Naive thymus-derived CD8-positive, alpha-beta T cell (primary cell): ENCODE measurements around the gene RAB3IL1. TPM values are rescaled to one million over a fixed set of nuclear protein-coding genes. Genes with fewer than 3 reads are reported as not detected.
A peak's percentile ranks its signal among the peaks of the same experiment; 100 is the strongest.
"Not testable (repeated sequence)": the region's sequence is repeated elsewhere in the genome, so short reads cannot be mapped to it uniquely, and the experiment has no call there.

ENCODE experiments used
- ATAC-seq, 2 donors: fragments of 150-1000 bp; cut with Tn5 transposase in 1 of 2; sonication (Bioruptor Pico), chemical (Tn5 transposase) in 1 of 2; 1 replicate in 1 of 2; 2 replicates in 1 of 2; pipeline ENCODE4 v1.10.0; 2021; ENCODE audit warnings: mild to moderate bottlenecking in 2 of 2, moderate library complexity in 2 of 2
- POLR2A ChIA-PET: fragments of 350-600 bp; sonication (Branson Sonifier 250); formaldehyde crosslinking; loops from one replicate; lab custom pipeline; 2021; ENCODE audit warnings: antibody characterized with exemption; lab: Charles Lee
- DNase-seq, 10 donors: peaks; one replicate each; pipeline versions ENCODE4 v3.0.0 to v3.0.0-alpha.2; 2020 to 2022
- H3K27ac Mint-ChIP-seq, 10 donors: one replicate each; pipeline ENCODE4 v1.8.0; 2020 to 2022; ENCODE audit warnings: mild to moderate bottlenecking in 10 of 10, mixed read lengths in 10 of 10, moderate library complexity in 4 of 10, inconsistent platforms in 1 of 10
- H3K27me3 Mint-ChIP-seq, 5 donors: one replicate each; pipeline ENCODE4 v1.8.0; 2021 to 2022; ENCODE audit warnings: mixed read lengths in 5 of 5
- H3K36me3 Mint-ChIP-seq, 3 donors: one replicate each; pipeline ENCODE4 v1.8.0; 2020 to 2022; ENCODE audit warnings: mixed read lengths in 3 of 3, mild to moderate bottlenecking in 2 of 3, inconsistent platforms in 1 of 3
- H3K4me1 Mint-ChIP-seq, 4 donors: one replicate each; pipeline ENCODE4 v1.8.0; 2021 to 2022; ENCODE audit warnings: mixed read lengths in 4 of 4
- H3K4me3 Mint-ChIP-seq, 10 donors: one replicate each; pipeline ENCODE4 v1.8.0; 2020 to 2022; ENCODE audit warnings: mild to moderate bottlenecking in 10 of 10, mixed read lengths in 10 of 10, moderate library complexity in 6 of 10, inconsistent platforms in 1 of 10
- H3K9me3 Mint-ChIP-seq, 9 donors: one replicate each; pipeline ENCODE4 v1.8.0; 2020 to 2022; ENCODE audit warnings: mixed read lengths in 9 of 9, mild to moderate bottlenecking in 3 of 9, inconsistent platforms in 1 of 9, moderate library complexity in 1 of 9
- polyA plus RNA-seq, 3 donors: library from polyadenylated mRNA; unstranded; fragments of 300-500 nt; fragmentation: Illumina TruSeq; gene quantifications; one replicate each; pipeline ENCODE4 v1.2.3, GENCODE V29; 2021
- total RNA-seq, 8 experiments: library from RNA in 2 of 8; stranded (reverse) in 2 of 8; gene quantifications; one replicate each; pipeline ENCODE4 v1.2.3 and lab custom pipeline; 2021 to 2026

The RAB3IL1 gene
- total and polyA plus RNA-seq, 5 experiments from 2014 or later: 0.23 to 0.82 TPM; not detected in 3

DNA sequence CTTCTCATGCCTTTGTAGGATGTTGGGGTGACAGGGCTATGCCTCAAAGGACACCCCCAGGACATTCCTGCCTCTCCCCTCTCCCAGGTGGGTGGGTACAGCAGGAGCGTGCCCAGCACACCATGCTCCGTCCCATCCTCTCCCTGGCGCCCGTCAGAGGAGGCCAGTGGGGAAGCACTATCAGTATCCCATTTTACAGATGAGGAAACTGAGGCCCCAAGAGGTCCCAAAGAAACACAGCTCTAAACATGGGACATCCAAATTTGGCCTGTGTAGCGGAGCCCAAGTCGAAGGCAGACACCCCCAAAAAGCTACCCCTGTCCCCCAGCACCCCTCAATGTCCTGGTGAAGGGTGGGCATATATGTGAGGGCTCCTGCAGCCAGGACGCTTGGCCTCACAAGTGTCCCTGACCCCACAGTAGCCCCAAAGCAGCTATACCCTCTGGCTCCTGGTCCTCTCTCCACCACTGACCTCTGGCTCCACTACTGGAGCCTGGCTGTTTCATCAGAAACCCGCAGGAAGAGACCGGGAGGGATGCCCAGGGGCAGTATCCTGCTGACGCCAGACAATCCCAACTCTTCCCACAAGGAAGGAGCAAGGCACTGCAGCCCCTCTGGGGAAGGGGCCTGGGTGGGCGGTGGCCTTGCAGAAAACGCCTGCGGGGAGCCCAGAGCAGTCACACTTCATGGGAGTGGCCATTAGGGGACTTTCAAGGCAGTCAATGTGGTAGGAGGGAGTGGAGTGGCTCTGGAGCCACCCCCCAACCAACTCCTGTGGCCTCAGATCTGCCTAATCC is 31.4 kb downstream of the RAB3IL1 start:
- H3K4me3 Mint-ChIP-seq: no peak overlapping the region
- POLR2A ChIA-PET: no interaction called here
- no peak overlapping the region for H3K27ac Mint-ChIP-seq
- DNase-seq: no peak
- peaks cover 0 to 8% (median 0%) of the 10 kb centered on the region in 5 donors for H3K27me3 Mint-ChIP-seq
- peaks cover 2 to 20% (median 4%) of the 10 kb centered on the region in 4 donors for H3K4me1 Mint-ChIP-seq
- no peaks in the 10 kb centered on the region for H3K9me3 Mint-ChIP-seq
- no peak for ATAC-seq
- H3K36me3 Mint-ChIP-seq: no peaks in the 10 kb centered on the region

DNA sequence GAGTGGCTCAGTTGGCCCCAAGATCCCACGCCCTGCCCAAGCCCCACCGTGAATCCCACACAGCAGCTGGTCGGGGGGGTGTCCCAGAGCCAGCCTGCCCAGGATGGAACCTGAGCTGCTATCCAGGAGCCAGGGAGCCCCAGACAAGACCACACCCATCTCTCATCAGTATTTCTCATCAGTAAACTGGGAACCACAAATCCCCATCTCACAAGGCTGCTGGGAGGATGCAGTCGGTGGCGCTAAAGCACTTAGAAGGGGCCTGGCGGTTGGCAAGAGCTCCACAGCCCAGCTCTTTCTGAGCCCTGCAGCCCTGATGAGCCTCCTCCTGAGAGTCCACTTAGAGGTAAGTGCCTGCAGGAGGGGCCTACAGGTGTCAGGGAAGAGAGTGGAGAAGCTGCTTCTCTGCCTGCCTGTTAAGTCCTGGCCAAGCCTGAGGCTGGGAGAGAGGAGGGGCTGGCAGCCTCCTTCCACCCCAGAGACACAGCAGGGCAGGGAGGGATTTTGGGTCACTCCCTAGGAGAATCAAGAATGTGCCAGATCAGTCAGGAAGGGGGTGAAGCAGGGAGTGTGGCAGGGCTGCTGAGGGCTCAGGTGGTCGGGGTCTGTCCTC is 32.1 kb downstream of the RAB3IL1 start:
- POLR2A ChIA-PET: interaction anchor here (0.6 kb wide), 1 partner anchor 103 kb away, joined by 3 read pairs; no protein-coding TSS in a partner anchor
- Mint-ChIP-seq H3K4me3 (no peak overlapping the region), H3K4me1 (peaks cover 0 to 24% (median under 1%) of the 10 kb centered on the region in 4 donors), H3K27me3 (peaks cover 0 to 8% (median 0%) of the 10 kb centered on the region in 5 donors), H3K36me3 (no peaks in the 10 kb centered on the region), H3K27ac (no peak overlapping the region), H3K9me3 (no peaks in the 10 kb centered on the region)
- ATAC-seq (no peak), DNase-seq (no peak)

DNA sequence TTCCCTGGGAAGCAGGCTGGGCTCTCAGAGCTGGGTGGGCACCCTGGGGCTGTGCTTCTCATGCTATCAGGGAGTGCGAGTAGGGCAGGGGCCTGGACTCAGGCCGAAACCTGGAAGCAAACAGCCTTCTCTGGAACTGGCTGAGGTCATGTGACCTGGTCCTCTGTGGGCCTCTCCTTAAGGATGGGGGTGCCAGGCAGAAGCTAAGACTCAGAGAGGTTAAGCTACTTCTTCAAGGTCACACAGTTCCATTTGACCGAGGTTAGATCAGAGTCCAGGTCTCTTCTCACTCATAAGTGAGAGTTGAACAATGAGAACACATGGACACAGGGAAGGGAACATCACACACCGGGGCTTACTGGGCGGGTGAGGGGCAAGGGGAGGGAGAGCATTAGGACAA is 33.4 kb downstream of the RAB3IL1 start:
- no peak for DNase-seq
- H3K4me3 Mint-ChIP-seq: no peak overlapping the region

DNA sequence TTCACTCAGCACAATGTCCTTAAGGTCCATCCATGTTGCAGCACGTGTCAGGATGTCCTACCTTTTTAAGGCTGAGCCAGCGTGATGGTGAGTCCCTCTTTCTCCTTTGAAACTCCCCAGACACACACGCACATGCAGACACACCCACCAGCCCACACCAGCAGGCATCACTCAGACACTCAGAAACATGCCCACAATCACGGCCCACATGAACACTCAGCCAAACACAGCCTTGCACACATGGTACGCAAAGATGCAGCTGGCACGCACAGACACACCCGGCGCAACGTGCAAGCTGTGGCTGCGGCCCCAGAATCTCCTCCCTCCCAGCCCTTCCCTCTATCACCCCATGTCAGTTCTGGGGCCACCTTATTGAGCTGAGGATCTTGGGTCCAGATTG is 34.0 kb downstream of the RAB3IL1 start:
- Mint-ChIP-seq H3K4me1 (peaks cover 0 to 22% (median 0%) of the 10 kb centered on the region in 4 donors), H3K4me3 (no peak overlapping the region), H3K27ac (no peak overlapping the region), H3K27me3 (peaks cover 0 to 8% (median 0%) of the 10 kb centered on the region in 5 donors), H3K9me3 (no peaks in the 10 kb centered on the region), H3K36me3 (no peaks in the 10 kb centered on the region)
- no peak for DNase-seq
- POLR2A ChIA-PET: no interaction called here
- no peak for ATAC-seq

More for the DNA sequence above, 33.4 kb downstream of the RAB3IL1 start:
- POLR2A ChIA-PET: no interaction called here
- no peak for ATAC-seq
- Mint-ChIP-seq H3K9me3 (no peaks in the 10 kb centered on the region), H3K27ac (no peak overlapping the region), H3K4me1 (peaks cover 0 to 22% (median 0%) of the 10 kb centered on the region in 4 donors), H3K36me3 (no peaks in the 10 kb centered on the region), H3K27me3 (peaks cover 0 to 8% (median 0%) of the 10 kb centered on the region in 5 donors)

DNA sequence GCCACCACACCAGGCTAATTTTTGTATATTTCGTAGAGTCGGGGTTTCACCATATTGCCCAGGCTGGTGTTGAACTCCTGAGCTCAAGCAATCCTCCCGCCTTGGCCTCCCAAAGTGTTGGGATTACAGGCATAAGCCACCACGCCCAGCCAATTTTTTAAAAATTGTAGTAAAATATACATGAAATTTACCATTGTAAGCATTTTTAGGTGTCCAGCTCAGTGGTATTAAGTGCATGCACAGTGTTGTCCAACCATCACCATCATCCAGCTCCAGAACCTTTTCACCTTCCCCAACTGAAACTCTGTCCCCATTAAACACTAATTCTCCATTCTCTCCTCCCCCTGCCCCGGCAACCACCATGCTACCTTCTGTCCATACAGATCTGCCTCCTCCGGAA is 34.5 kb downstream of the RAB3IL1 start:
- Mint-ChIP-seq H3K9me3 (no peaks in the 10 kb centered on the region), H3K4me1 (peaks cover 0 to 22% (median 0%) of the 10 kb centered on the region in 4 donors), H3K4me3 (no peak overlapping the region), H3K27me3 (peaks cover 0 to 8% (median 0%) of the 10 kb centered on the region in 5 donors), H3K36me3 (no peaks in the 10 kb centered on the region), H3K27ac (no peak overlapping the region)
- ATAC-seq: no peak
- no peak for DNase-seq
- POLR2A ChIA-PET: interaction anchor here (0.6 kb wide), 1 partner anchor 1795 kb away, joined by 3 read pairs; no protein-coding TSS in a partner anchor

DNA sequence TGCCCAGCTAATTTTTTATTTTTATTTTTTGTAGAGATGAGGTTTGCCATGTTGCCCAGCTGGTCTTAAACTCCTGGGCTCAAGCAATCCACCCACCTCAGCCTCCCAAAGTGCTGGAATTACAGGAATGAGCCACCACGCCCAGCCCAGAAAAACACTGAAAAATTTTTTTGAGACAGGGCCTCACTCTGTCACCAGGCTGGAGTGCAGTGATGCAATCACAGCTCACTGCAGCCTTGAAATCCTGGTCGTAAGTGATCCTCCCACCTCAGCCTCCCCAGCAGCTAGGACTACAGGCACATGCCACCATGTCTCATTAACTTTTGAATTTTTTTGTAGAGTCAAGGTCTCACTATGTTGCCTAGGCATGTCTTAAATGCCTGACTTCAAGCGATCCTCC is 35.1 kb downstream of the RAB3IL1 start:
- ATAC-seq, H3K36me3 Mint-ChIP-seq, H3K27ac Mint-ChIP-seq, H3K27me3 Mint-ChIP-seq, H3K4me3 Mint-ChIP-seq, DNase-seq, H3K9me3 Mint-ChIP-seq: not testable (repeated sequence)
- POLR2A ChIA-PET: interaction anchor here (0.6 to 0.7 kb wide), 2 partner anchors 45 to 1796 kb away, joined by 3 to 5 read pairs; no protein-coding TSS in a partner anchor
- H3K4me1 Mint-ChIP-seq: peaks cover 0 to 22% (median 0%) of the 10 kb centered on the region in 4 donors

DNA sequence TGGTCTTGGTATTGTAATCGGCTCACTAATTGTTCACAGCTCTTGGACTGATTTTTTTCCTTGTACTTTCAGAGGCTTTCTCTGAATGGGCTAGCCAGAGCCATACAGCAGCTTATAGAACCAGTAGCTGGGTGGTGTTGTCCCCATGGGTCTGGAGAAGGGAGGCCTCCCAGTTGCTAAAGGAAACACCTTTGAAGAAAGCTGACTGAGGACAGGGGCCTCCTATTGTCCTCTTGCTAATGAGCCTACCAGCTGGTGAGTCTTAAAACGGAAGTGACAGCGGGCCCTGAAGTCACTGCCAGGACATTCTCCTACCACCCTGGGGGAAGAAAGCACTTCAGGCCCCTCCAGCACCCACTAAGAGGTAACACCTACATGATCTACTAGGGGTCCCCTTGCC is 36.0 kb downstream of the RAB3IL1 start:
- POLR2A ChIA-PET: no interaction called here
- H3K36me3 Mint-ChIP-seq: no peaks in the 10 kb centered on the region

DNA sequence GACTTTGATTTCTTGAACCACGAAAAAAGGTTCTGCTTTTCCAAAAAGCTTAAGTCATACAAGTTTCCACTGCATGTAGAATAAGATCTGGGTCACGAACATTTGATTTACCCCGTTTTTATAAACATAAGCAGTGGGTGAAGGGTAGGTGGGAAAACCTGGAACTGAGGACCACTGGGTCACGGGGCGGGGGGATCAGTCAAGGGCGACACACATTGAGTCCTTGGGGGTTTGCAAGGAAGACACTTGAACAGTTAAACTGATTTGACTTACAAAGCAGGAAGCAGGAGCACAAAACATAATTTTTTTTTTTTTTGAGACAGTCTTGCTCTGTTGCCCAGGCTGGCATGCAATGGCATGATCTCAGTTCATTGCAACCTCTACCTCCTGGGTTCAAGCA is 36.9 kb downstream of the RAB3IL1 start:
- peaks cover 0 to 8% (median 0%) of the 10 kb centered on the region in 5 donors for H3K27me3 Mint-ChIP-seq
- POLR2A ChIA-PET: no interaction called here
- H3K9me3 Mint-ChIP-seq: no peaks in the 10 kb centered on the region
- no peaks in the 10 kb centered on the region for H3K36me3 Mint-ChIP-seq
- no peak for DNase-seq
- ATAC-seq: no peak
- peak overlapping the region in 3 of 10 donors; percentile 46 to 63 (median 47) for H3K27ac Mint-ChIP-seq
- H3K4me1 Mint-ChIP-seq: peaks cover 0 to 22% (median 0%) of the 10 kb centered on the region in 4 donors
- H3K4me3 Mint-ChIP-seq: peak overlapping the region in 1 of 10 donors; percentile 48

More for the DNA sequence above, 36.0 kb downstream of the RAB3IL1 start:
- Mint-ChIP-seq H3K4me3 (peak overlapping the region in 1 of 10 donors; percentile 36), H3K4me1 (peaks cover 0 to 22% (median 0%) of the 10 kb centered on the region in 4 donors), H3K9me3 (no peaks in the 10 kb centered on the region), H3K27ac (peak overlapping the region in 1 of 10 donors; percentile 25), H3K27me3 (peaks cover 0 to 8% (median 0%) of the 10 kb centered on the region in 5 donors)
- DNase-seq (no peak), ATAC-seq (no peak)

DNA sequence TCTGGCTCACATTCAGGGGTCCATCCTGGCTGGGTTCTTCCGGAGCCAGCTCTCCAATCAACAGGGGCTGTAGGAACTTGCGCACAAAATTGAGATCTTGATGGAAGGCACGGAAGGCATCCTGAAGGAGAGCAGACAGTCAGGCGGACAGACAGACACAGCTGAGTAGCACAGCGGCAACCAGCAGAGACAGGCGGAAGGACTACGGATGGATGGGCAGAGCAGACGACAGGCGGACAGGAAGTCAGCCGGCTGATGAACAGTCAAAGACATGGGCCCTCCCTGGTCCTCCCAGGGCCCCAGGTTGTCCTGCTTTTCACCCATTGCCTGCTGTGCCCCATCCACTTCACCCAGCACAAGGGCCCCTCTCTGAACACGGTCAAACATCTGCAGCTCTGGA is 37.3 kb downstream of the RAB3IL1 start:
- peaks cover 0 to 8% (median 0%) of the 10 kb centered on the region in 5 donors for H3K27me3 Mint-ChIP-seq
- no peaks in the 10 kb centered on the region for H3K36me3 Mint-ChIP-seq
- ATAC-seq: no peak
- H3K4me3 Mint-ChIP-seq: peak overlapping the region in 1 of 10 donors; percentile 48
- no peaks in the 10 kb centered on the region for H3K9me3 Mint-ChIP-seq
- DNase-seq: no peak
- POLR2A ChIA-PET: no interaction called here
- H3K27ac Mint-ChIP-seq: peak overlapping the region in 1 of 10 donors; percentile 47
- peaks cover 0 to 22% (median 0%) of the 10 kb centered on the region in 4 donors for H3K4me1 Mint-ChIP-seq

DNA sequence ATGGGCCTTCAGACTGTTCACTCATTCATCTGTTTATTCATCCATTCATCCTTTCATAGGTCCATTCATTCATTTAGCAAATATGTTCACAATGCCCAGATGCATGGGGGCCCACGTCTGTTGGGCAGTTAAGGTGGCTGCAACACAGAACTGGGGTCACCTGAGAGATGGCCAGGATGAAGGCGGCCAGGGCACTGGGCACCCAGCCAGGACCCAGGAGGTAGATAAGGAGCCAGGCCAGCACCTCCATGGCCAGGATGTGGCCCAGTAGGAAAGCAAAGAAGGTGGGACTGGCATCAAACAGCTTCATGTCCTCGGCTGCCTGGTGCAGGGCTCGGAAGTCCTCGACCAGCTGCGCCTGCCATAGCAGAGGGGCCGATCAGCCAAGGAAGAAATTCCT is 38.2 kb downstream of the RAB3IL1 start:
- POLR2A ChIA-PET: no interaction called here
- no peak overlapping the region for H3K4me3 Mint-ChIP-seq
- ATAC-seq: no peak
- H3K27me3 Mint-ChIP-seq: peaks cover 0 to 8% (median 0%) of the 10 kb centered on the region in 5 donors
- no peaks in the 10 kb centered on the region for H3K9me3 Mint-ChIP-seq
- DNase-seq: no peak
- no peak overlapping the region for H3K27ac Mint-ChIP-seq
- H3K36me3 Mint-ChIP-seq: no peaks in the 10 kb centered on the region
- H3K4me1 Mint-ChIP-seq: peaks cover 0 to 22% (median 0%) of the 10 kb centered on the region in 4 donors

DNA sequence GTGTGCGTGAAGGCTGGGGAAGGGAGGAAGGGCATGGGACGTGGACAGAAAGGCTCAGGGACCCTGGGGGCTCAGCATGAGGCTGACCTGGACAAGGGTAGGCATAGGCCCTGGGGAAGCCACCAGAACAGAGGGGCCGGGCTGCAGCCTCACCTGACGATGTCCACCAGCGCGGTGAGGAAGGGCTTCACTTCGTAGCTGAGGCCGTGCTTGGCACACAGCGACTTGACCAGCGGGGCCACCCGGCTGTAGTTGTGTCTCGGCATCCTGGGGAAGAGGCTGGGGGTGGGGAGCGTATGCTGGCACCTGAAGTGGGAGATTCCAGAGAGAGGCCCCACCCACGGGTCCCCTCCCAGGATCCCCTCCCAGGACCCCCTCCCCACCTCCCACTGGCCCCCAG is 41.7 kb downstream of the RAB3IL1 start:
- ATAC-seq (no peak), DNase-seq (no peak)
- no peaks in the 10 kb centered on the region for H3K9me3 Mint-ChIP-seq
- H3K27ac Mint-ChIP-seq: no peak overlapping the region
- peaks cover 0 to 12% (median 0%) of the 10 kb centered on the region in 5 donors for H3K27me3 Mint-ChIP-seq
- no peak overlapping the region for H3K4me3 Mint-ChIP-seq
- H3K36me3 Mint-ChIP-seq: no peaks in the 10 kb centered on the region
- H3K4me1 Mint-ChIP-seq: peaks cover 2 to 15% (median 7%) of the 10 kb centered on the region in 4 donors
- POLR2A ChIA-PET: interaction anchor here (0.7 to 0.9 kb wide), 2 partner anchors 16 to 88 kb away, joined by 6 read pairs; partner anchors contain the start of gene FADS3

DNA sequence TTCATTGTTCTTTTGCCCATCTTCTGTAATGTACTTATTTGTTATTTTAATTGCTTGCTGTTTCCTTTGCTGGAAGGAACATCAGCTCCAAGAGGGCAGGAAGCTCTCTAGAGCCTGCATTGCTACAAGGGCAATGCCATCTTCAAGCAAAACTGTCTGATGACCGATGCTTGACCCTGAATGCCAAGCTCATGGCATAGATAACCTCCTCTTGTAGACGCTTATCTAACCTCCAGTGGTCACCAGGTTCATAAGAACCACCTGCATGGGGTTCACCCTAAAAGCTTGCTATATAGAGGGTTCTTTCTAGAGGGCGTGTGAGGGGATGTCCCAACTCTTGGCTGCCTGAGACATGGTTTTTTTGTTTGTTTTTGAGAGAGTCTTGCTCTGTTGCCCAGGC is 42.5 kb downstream of the RAB3IL1 start:
- H3K27ac Mint-ChIP-seq: no peak overlapping the region
- POLR2A ChIA-PET: interaction anchor here (0.9 kb wide), 1 partner anchor 17 kb away, joined by 6 read pairs; the partner anchor contains the start of gene FADS3
- ATAC-seq: no peak

More for the DNA sequence above, 42.5 kb downstream of the RAB3IL1 start:
- Mint-ChIP-seq H3K9me3 (no peaks in the 10 kb centered on the region), H3K4me1 (peaks cover 2 to 9% (median 7%) of the 10 kb centered on the region in 4 donors), H3K36me3 (no peaks in the 10 kb centered on the region), H3K27me3 (peaks cover 0 to 13% (median 0%) of the 10 kb centered on the region in 5 donors), H3K4me3 (no peak overlapping the region)
- DNase-seq: no peak
